ENCODE data around the gene RAPGEF1. TPM values are rescaled to one million over a fixed set of nuclear protein-coding genes. Genes with fewer than 3 reads are reported as not detected.

The RAPGEF1 gene
- total and polyA plus RNA-seq, 9 of the 15 experiments (the other 6 are each of a cell fraction or from before 2014, with no cell fraction given), result 0.06 to 44.1 (median 19.9) TPM

GRCh38 chr9:131579789-131580211 is 160.1 kb downstream of the RAPGEF1 start (continued):
- TF ChIP-seq, protein P1, sequence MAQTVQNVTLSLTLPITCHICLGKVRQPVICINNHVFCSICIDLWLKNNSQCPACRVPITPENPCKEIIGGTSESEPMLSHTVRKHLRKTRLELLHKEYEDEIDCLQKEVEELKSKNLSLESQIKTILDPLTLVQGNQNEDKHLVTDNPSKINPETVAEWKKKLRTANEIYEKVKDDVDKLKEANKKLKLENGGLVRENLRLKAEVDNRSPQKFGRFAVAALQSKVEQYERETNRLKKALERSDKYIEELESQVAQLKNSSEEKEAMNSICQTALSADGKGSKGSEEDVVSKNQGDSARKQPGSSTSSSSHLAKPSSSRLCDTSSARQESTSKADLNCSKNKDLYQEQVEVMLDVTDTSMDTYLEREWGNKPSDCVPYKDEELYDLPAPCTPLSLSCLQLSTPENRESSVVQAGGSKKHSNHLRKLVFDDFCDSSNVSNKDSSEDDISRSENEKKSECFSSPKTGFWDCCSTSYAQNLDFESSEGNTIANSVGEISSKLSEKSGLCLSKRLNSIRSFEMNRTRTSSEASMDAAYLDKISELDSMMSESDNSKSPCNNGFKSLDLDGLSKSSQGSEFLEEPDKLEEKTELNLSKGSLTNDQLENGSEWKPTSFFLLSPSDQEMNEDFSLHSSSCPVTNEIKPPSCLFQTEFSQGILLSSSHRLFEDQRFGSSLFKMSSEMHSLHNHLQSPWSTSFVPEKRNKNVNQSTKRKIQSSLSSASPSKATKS (CRISPR knock-in tag; IDR thresholded peaks at IDR 0.05), result no peak
- TF ChIP-seq STAT5B (CRISPR knock-in tag; IDR thresholded peaks at IDR 0.05), result no peak

GRCh38 chr9:131578731-131579504 is 161.0 kb downstream of the RAPGEF1 start:
- no peaks in the 10 kb centered on the region for H3K79me2 ChIP-seq (ENCODE audit: control insufficient read depth, insufficient read depth, low read length)
- no peaks in the 10 kb centered on the region for H3K9me3 ChIP-seq (replicated peaks; ENCODE audit: control insufficient read depth, insufficient read depth, low read depth, low read length)
- in situ Hi-C loops (cut with MboI), result no loop called here
- BruUV-seq (replicated peaks), result no TSS peak
- no peaks in the 10 kb centered on the region for H3K27me3 ChIP-seq (ENCODE audit: control insufficient read depth in 2 of 2, insufficient read depth in 2 of 2, low read length in 2 of 2)
- H3K4me1 ChIP-seq (replicated peaks in 1 of 2; ENCODE audit: control insufficient read depth in 2 of 2, insufficient read depth in 2 of 2, low read length in 2 of 2), result peaks cover 0 to 17% of the 10 kb centered on the region in 2 experiments; a peak in 1 of 5 replicates
- ATAC-seq, result no peak
- no peaks in the 10 kb centered on the region for H4K20me1 ChIP-seq (replicated peaks; ENCODE audit: control insufficient read depth, insufficient read depth, low read length)
- no peak overlapping the region for H2AFZ ChIP-seq (ENCODE audit: low read depth, low read length)
- POLR2A ChIA-PET, result interaction anchor here (0.6 kb wide), 1 partner anchor 49 kb away, joined by 5 read pairs; no protein-coding TSS in a partner anchor
- H3K9me1 ChIP-seq (ENCODE audit: control insufficient read depth, insufficient read depth, low read length), result no peaks in the 10 kb centered on the region
- no peak overlapping the region for H3K4me2 ChIP-seq (ENCODE audit: insufficient read depth, low read length)
- peaks cover 29% of the 10 kb centered on the region; the same call in 2 of the 3 replicates for H3K36me3 ChIP-seq (ENCODE audit: control insufficient read depth, insufficient read depth, low read length)
- no peak overlapping the region for H3K27ac ChIP-seq (ENCODE audit: extremely low read depth, low read depth, low read length)
- DNase-seq (ENCODE audit: extremely low read depth in 1 of 4, low spot score in 3 of 4), result no peak
- CTCF ChIA-PET (ENCODE audit: low intra/inter-chr PET ratio), result no interaction called here
- WGBS (ENCODE audit: insufficient coverage, low coverage, missing lambda C conversion rate), result 88% methylated on average over 13 of the region's 26 CpGs
- intact Hi-C loops (cut with micrococcal nuclease), result no loop called here
- no peak overlapping the region for H3K9ac ChIP-seq (ENCODE audit: insufficient read depth in 1 of 2, low read depth in 2 of 2, low read length in 2 of 2)
- FAIRE-seq, result no peak
- no peak overlapping the region for H3K4me3 ChIP-seq
- TF ChIP-seq ZEB2 (IDR thresholded peaks at IDR 0.05) (no peak), ELF1 (tag; IDR thresholded peaks at IDR 0.05) (no peak), LEF1 (IDR thresholded peaks at IDR 0.05) (no peak), RFX7 (CRISPR knock-in tag; IDR thresholded peaks at IDR 0.05) (no peak), POLR2B (IDR thresholded peaks at IDR 0.05; ENCODE audit: low read depth, partially characterized antibody) (no peak), CTCF (IDR thresholded peaks at IDR 0.05 in 2 of 3, conservative IDR thresholded peaks at IDR 0.05 in 1 of 3; ENCODE audit: insufficient read depth in 2 of 3, low read depth in 1 of 3, low read length in 3 of 3) (no peak), CHD2 (IDR thresholded peaks at IDR 0.05; ENCODE audit: low read depth, low read length) (no peak), CAMTA2 (CRISPR knock-in tag; conservative IDR thresholded peaks at IDR 0.05) (no peak), MEF2D (tag; conservative IDR thresholded peaks at IDR 0.05; ENCODE audit: low read depth) (no peak), CREM (IDR thresholded peaks at IDR 0.05; ENCODE audit: low read depth) (no peak), ILK (tag; IDR thresholded peaks at IDR 0.05; ENCODE audit: borderline replicate concordance, low read depth) (no peak), MLX (CRISPR knock-in tag; conservative IDR thresholded peaks at IDR 0.05) (no peak), THRB (CRISPR knock-in tag; conservative IDR thresholded peaks at IDR 0.05) (no peak)
